GM12891 (cell line): Measurements from ENCODE around the gene MYEOV.

Experiments used
- POLR2A ChIP-seq: IDR thresholded peaks from 2 replicates; pipeline ENCODE4 v1.6.1; 2011; ENCODE audit warnings: low read depth, low read length, control low read depth
- POLR2AphosphoS5 ChIP-seq: IDR thresholded peaks from 2 replicates; pipeline ENCODE4 v1.6.1; 2011; ENCODE audit warnings: low read depth, low read length, control low read depth
- SPI1 ChIP-seq: IDR thresholded peaks from 2 replicates; pipeline ENCODE4 v1.6.1; 2011; ENCODE audit warnings: low read depth, low read length, control low read depth
- TAF1 ChIP-seq: IDR thresholded peaks from 2 replicates; pipeline ENCODE4 v1.6.1; 2011; ENCODE audit warnings: low read depth, low read length, control low read depth

- no peak for TF ChIP-seq POLR2A
- no peak for TF ChIP-seq POLR2AphosphoS5
- no peak for TF ChIP-seq TAF1
- no peak for TF ChIP-seq SPI1
Observed at GRCh38 chr11:69276165-69276564, 17.8 kb upstream of the MYEOV start.
